Effector memory CD4-positive, alpha-beta T cell (primary cell): ENCODE measurements around the gene FAM240A.
"Not testable (repeated sequence)": the region's sequence is repeated elsewhere in the genome, so short reads cannot be mapped to it uniquely, and the experiment has no call there.

Experiments
- DNase-seq, 3 donors: peaks; one replicate each; pipeline ENCODE4 v3.0.0-alpha.2; 2020
- H3K27ac ChIP-seq: 2 replicates; pipeline ENCODE4 v1.7.0; 2013; ENCODE audit warnings: mild to moderate bottlenecking, low read length, moderate library complexity; ENCODE audit not compliant: insufficient read depth, poor library complexity, severe bottlenecking
- H3K27me3 ChIP-seq: replicated peaks from 2 replicates; pipeline ENCODE4 v1.7.0; 2013; ENCODE audit warnings: mild to moderate bottlenecking, low read length; ENCODE audit not compliant: insufficient read depth, control insufficient read depth, poor library complexity, severe bottlenecking
- H3K36me3 ChIP-seq: 2 replicates; pipeline ENCODE4 v1.7.0; 2013; ENCODE audit warnings: mild to moderate bottlenecking, low read length, moderate library complexity; ENCODE audit not compliant: control insufficient read depth, insufficient read depth
- H3K4me1 ChIP-seq: 2 replicates; pipeline ENCODE4 v1.7.0; 2013; ENCODE audit warnings: low read length, mild to moderate bottlenecking; ENCODE audit not compliant: control insufficient read depth, insufficient read depth, poor library complexity, severe bottlenecking
- H3K4me3 ChIP-seq: 2 replicates; pipeline ENCODE4 v1.7.0; 2013; ENCODE audit warnings: low read length, low read depth, mild to moderate bottlenecking; ENCODE audit not compliant: insufficient read depth, poor library complexity, severe bottlenecking
- H3K9me3 ChIP-seq: 2 replicates; pipeline ENCODE4 v1.7.0; 2013; ENCODE audit warnings: mild to moderate bottlenecking, low read length, moderate library complexity; ENCODE audit not compliant: control insufficient read depth

Gene FAM240A

GRCh38 chr3:46575577-46576222 is 36.6 kb upstream of the FAM240A start:
- Histone ChIP-seq H3K27ac (no peak overlapping the region), H3K27me3 (no peaks in the 10 kb centered on the region), H3K36me3 (no peaks in the 10 kb centered on the region), H3K4me3 (no peak overlapping the region), H3K4me1 (no peaks in the 10 kb centered on the region), H3K9me3 (no peaks in the 10 kb centered on the region)
- DNase-seq = no peak

- no peak overlapping the region for H3K27ac ChIP-seq
- no peaks in the 10 kb centered on the region for H3K27me3 ChIP-seq
- no peak for DNase-seq
- H3K4me1 ChIP-seq = no peaks in the 10 kb centered on the region
- H3K4me3 ChIP-seq = no peak overlapping the region
- no peaks in the 10 kb centered on the region for H3K9me3 ChIP-seq
- H3K36me3 ChIP-seq = no peaks in the 10 kb centered on the region
Measured at GRCh38 chr3:46576386-46576785, 35.9 kb upstream of the FAM240A start.

GRCh38 chr3:46576879-46577278 is 35.4 kb upstream of the FAM240A start:
- H3K9me3 ChIP-seq = no peaks in the 10 kb centered on the region
- no peaks in the 10 kb centered on the region for H3K27me3 ChIP-seq
- DNase-seq = no peak
- no peaks in the 10 kb centered on the region for H3K4me1 ChIP-seq
- no peak overlapping the region for H3K27ac ChIP-seq
- no peaks in the 10 kb centered on the region for H3K36me3 ChIP-seq
- H3K4me3 ChIP-seq = no peak overlapping the region

GRCh38 chr3:46577580-46578249 is 34.6 kb upstream of the FAM240A start:
- H3K4me3 ChIP-seq, DNase-seq, H3K36me3 ChIP-seq, H3K9me3 ChIP-seq, H3K27ac ChIP-seq, H3K27me3 ChIP-seq, H3K4me1 ChIP-seq: not testable (repeated sequence)

- H3K36me3 ChIP-seq = no peaks in the 10 kb centered on the region
- H3K4me3 ChIP-seq = no peak overlapping the region
- H3K4me1 ChIP-seq = no peaks in the 10 kb centered on the region
- H3K27ac ChIP-seq = no peak overlapping the region
- no peaks in the 10 kb centered on the region for H3K27me3 ChIP-seq
- no peaks in the 10 kb centered on the region for H3K9me3 ChIP-seq
- no peak for DNase-seq
Measured at GRCh38 chr3:46578973-46579755, 33.2 kb upstream of the FAM240A start.

GRCh38 chr3:46579756-46580286 is 32.5 kb upstream of the FAM240A start:
- Histone ChIP-seq H3K27me3 (no peaks in the 10 kb centered on the region), H3K9me3 (no peaks in the 10 kb centered on the region), H3K36me3 (no peaks in the 10 kb centered on the region), H3K4me1 (no peaks in the 10 kb centered on the region), H3K27ac (no peak overlapping the region), H3K4me3 (no peak overlapping the region)
- no peak for DNase-seq

- H3K4me3 ChIP-seq = no peak overlapping the region
- no peaks in the 10 kb centered on the region for H3K9me3 ChIP-seq
- no peak for DNase-seq
- no peaks in the 10 kb centered on the region for H3K36me3 ChIP-seq
- H3K4me1 ChIP-seq = no peaks in the 10 kb centered on the region
- no peaks in the 10 kb centered on the region for H3K27me3 ChIP-seq
- no peak overlapping the region for H3K27ac ChIP-seq
Measured at GRCh38 chr3:46580675-46581074, 31.6 kb upstream of the FAM240A start.

GRCh38 chr3:46584598-46585467 is 27.5 kb upstream of the FAM240A start:
- Histone ChIP-seq H3K4me3 (no peak overlapping the region), H3K4me1 (no peaks in the 10 kb centered on the region), H3K27me3 (no peaks in the 10 kb centered on the region), H3K36me3 (no peaks in the 10 kb centered on the region), H3K9me3 (no peaks in the 10 kb centered on the region), H3K27ac (no peak overlapping the region)
- no peak for DNase-seq

GRCh38 chr3:46585799-46586693 is 26.3 kb upstream of the FAM240A start:
- H3K27ac ChIP-seq = no peak overlapping the region
- no peaks in the 10 kb centered on the region for H3K27me3 ChIP-seq
- no peak overlapping the region for H3K4me3 ChIP-seq
- no peaks in the 10 kb centered on the region for H3K4me1 ChIP-seq
- DNase-seq = no peak
- no peaks in the 10 kb centered on the region for H3K9me3 ChIP-seq
- H3K36me3 ChIP-seq = no peaks in the 10 kb centered on the region
